ENCODE measurements around the gene SORCS2.

Gene SORCS2

DNA sequence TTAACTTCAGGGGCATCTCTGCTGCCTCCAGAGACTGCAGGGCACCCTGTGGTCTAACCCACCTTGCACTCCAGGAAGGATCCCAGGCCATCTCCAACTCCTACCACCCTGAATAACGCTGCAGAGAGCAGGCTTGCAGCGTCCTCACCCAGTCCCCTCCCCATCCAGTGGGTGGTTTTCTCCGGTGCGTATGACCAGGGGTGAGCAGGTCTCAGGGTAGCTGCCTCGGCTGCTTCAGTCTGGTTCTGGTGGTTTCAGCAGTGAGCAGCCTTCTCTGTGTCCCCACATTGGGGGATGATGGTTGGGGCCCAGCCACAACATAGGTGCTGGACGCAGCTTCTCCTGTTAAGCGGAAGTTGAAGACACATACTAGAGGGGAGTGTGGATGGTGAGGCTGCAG is 38.6 kb upstream of the SORCS2 start:
- Histone ChIP-seq H3K4me1 (ENCODE audit: insufficient read depth, low read length) (no peaks in the 10 kb centered on the region), H3K27ac (ENCODE audit: low read depth, low read length) (no peak overlapping the region), H3K27me3 (ENCODE audit: insufficient read depth, low read length) (no peaks in the 10 kb centered on the region), H3K9ac (ENCODE audit: low read depth, low read length) (no peak overlapping the region), H3K9me3 (ENCODE audit: insufficient read depth, low read depth, low read length) (no peaks in the 10 kb centered on the region), H3K36me3 (ENCODE audit: insufficient read depth, low read length) (no peaks in the 10 kb centered on the region), H3K4me3 (ENCODE audit: low read length) (no peak overlapping the region)
- WGBS: 88% methylated on average over 7 of the region's 7 CpGs

DNA sequence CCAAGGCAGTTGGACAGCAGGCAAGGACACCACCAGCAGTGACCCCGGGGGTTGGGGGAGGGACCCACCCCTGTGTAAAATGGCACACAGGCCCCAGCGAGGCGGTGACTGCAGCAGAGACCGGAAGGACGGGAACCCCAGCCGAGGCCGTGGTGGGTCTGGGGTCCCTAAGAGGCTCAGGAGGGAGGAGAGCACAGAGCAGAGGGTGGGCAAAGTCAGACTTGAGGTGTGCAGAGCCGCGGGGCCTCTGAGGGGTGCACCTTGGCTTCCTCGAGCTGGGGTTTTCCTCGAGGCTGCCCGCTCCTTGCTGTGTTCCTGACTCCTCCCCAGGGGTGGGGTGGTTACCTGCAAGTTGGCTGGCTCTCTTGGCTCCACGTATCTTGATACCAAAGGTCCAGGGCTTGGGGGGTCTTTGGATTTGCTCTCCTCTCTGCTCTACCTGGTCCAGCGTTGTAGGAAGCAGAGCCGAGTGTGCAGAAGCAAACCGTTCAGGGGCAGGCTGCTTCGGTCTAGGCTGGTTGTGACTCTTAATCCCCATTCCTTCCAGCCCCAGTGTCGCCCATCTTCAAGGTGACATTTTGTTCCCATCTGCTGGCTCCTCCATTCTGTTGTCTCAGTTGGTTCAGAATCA is 37.9 kb upstream of the SORCS2 start:
- H3K27me3 ChIP-seq (ENCODE audit: insufficient read depth, low read length): no peaks in the 10 kb centered on the region
- no peak overlapping the region for H3K27ac ChIP-seq (ENCODE audit: low read depth, low read length)
- no peak overlapping the region for H3K9ac ChIP-seq (ENCODE audit: low read depth, low read length)
- H3K4me3 ChIP-seq (ENCODE audit: low read length): no peak overlapping the region
- H3K9me3 ChIP-seq (ENCODE audit: insufficient read depth, low read depth, low read length): no peaks in the 10 kb centered on the region
- WGBS: 94% methylated on average over 18 of the region's 18 CpGs
- no peaks in the 10 kb centered on the region for H3K36me3 ChIP-seq (ENCODE audit: insufficient read depth, low read length)
- H3K4me1 ChIP-seq (ENCODE audit: insufficient read depth, low read length): no peaks in the 10 kb centered on the region

DNA sequence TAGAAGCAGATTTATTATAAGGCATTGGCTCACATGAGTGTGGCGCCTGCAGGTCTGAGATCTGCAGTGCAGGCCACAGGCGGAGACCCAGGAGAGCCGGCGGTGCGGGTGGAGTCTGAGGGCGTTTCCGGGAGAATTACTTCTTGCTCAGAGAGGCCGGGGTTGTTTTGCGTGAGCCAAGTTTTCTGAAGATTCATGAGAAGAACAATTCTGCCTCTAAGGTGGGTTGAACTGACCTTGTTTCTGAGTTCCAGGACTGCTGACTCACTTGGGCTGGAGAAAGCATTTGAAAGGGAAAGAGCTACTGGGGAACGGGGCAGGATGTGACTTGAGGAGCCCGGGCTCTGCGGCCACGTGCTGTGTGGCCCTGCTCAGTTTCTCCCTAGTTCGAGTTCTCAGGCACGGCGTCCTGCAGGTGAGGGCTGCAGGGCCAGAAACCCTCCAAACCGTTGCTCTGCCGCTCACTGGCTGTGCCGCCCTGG is 36.7 kb upstream of the SORCS2 start:
- H3K4me3 ChIP-seq (ENCODE audit: low read length): no peak overlapping the region
- H3K27ac ChIP-seq (ENCODE audit: low read depth, low read length): no peak overlapping the region
- WGBS: 83% methylated on average over 19 of the region's 19 CpGs
- H3K9me3 ChIP-seq (ENCODE audit: insufficient read depth, low read depth, low read length): no peaks in the 10 kb centered on the region
- no peaks in the 10 kb centered on the region for H3K36me3 ChIP-seq (ENCODE audit: insufficient read depth, low read length)
- H3K4me1 ChIP-seq (ENCODE audit: insufficient read depth, low read length): no peaks in the 10 kb centered on the region
- no peak overlapping the region for H3K9ac ChIP-seq (ENCODE audit: low read depth, low read length)
- H3K27me3 ChIP-seq (ENCODE audit: insufficient read depth, low read length): no peaks in the 10 kb centered on the region

DNA sequence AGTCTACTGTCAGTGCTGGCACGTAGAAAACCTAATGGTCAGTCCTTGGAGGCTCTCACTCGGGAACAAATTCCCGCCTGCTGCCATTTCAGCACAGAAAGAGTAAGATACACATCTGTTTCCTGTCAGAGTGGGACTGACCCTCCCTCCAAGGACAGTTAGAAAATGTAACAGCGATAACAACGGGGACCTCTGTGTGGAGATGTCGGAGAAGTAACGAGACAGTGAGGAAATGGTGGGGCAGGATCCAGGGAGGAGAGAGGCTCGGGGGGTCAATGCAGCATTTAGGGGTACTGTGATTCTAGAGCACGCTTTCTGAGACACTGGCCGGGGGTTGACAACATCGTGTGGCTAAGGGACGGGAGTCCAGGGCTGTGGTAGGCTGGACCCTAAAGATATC is 36.0 kb upstream of the SORCS2 start:
- no peak overlapping the region for H3K4me3 ChIP-seq (ENCODE audit: low read length)
- no peaks in the 10 kb centered on the region for H3K27me3 ChIP-seq (ENCODE audit: insufficient read depth, low read length)
- 90% methylated on average over 12 of the region's 12 CpGs for WGBS
- no peaks in the 10 kb centered on the region for H3K4me1 ChIP-seq (ENCODE audit: insufficient read depth, low read length)
- no peak overlapping the region for H3K27ac ChIP-seq (ENCODE audit: low read depth, low read length)
- no peaks in the 10 kb centered on the region for H3K36me3 ChIP-seq (ENCODE audit: insufficient read depth, low read length)
- no peak overlapping the region for H3K9ac ChIP-seq (ENCODE audit: low read depth, low read length)
- H3K9me3 ChIP-seq (ENCODE audit: insufficient read depth, low read depth, low read length): no peaks in the 10 kb centered on the region

DNA sequence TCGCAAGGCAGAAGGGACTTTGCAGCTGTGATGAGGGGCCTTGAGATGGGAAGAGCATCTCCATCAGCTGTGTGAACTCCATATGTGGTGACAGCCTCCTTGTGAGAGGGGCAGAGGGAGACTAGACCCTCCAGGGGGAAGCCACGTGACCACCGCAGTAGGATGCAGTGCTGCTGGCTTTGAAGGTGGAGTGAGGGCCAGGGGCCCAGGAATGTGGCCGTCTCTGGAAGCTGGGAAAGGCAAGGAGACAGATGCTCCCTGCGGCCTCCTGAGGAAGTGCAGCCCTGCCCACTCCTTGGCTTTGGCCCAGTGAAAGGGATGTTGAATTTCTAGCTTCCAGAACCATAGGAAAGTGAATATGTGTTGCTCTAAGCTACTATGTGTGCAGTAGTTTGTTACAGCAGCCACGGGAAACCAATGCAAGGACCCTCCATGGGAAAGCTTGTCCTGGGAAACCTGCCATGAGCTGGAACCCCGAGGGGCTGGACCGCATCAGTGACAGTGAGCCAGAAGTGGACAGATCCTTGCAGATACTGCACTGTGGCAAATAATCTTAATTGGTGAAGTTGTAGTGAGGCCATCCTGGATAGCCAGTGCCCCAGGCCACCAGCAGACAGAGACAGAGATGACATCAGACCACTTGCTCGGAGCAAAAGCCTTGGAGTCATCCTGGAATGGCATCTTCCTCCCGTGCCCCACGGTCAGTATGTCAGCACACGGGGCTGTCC is 35.4 kb upstream of the SORCS2 start:
- Histone ChIP-seq H3K27me3 (ENCODE audit: insufficient read depth, low read length) (no peaks in the 10 kb centered on the region), H3K9ac (ENCODE audit: low read depth, low read length) (no peak overlapping the region), H3K36me3 (ENCODE audit: insufficient read depth, low read length) (no peaks in the 10 kb centered on the region), H3K9me3 (ENCODE audit: insufficient read depth, low read depth, low read length) (no peaks in the 10 kb centered on the region), H3K4me3 (ENCODE audit: low read length) (no peak overlapping the region), H3K27ac (ENCODE audit: low read depth, low read length) (no peak overlapping the region), H3K4me1 (ENCODE audit: insufficient read depth, low read length) (no peaks in the 10 kb centered on the region)
- whole genome bisulfite sequencing: 68% methylated on average over 12 of the region's 12 CpGs

DNA sequence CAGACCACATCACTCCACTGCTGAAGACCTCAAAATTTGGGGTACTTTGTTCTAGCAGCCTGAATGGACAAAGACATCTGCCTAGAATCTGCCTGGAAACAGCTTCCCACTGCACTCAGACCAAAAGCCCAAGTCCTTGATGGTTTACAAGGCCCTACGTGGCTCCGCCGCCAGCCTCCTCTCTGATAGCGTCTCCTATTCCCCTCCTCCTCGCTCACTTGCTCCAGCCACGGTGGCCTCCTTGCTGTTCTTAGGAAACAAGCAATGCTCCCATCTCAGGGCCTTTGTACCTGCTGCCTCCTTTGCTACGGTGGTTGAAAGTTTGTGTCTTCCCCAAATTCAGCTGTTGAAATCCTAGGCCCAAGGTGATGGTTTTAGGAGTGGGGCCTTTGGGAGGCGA is 34.7 kb upstream of the SORCS2 start:
- 83% methylated on average over 8 of the region's 8 CpGs for WGBS
- Histone ChIP-seq H3K27me3 (ENCODE audit: insufficient read depth, low read length) (no peaks in the 10 kb centered on the region), H3K9ac (ENCODE audit: low read depth, low read length) (no peak overlapping the region), H3K36me3 (ENCODE audit: insufficient read depth, low read length) (no peaks in the 10 kb centered on the region), H3K9me3 (ENCODE audit: insufficient read depth, low read depth, low read length) (no peaks in the 10 kb centered on the region), H3K4me3 (ENCODE audit: low read length) (no peak overlapping the region), H3K27ac (ENCODE audit: low read depth, low read length) (no peak overlapping the region), H3K4me1 (ENCODE audit: insufficient read depth, low read length) (no peaks in the 10 kb centered on the region)

DNA sequence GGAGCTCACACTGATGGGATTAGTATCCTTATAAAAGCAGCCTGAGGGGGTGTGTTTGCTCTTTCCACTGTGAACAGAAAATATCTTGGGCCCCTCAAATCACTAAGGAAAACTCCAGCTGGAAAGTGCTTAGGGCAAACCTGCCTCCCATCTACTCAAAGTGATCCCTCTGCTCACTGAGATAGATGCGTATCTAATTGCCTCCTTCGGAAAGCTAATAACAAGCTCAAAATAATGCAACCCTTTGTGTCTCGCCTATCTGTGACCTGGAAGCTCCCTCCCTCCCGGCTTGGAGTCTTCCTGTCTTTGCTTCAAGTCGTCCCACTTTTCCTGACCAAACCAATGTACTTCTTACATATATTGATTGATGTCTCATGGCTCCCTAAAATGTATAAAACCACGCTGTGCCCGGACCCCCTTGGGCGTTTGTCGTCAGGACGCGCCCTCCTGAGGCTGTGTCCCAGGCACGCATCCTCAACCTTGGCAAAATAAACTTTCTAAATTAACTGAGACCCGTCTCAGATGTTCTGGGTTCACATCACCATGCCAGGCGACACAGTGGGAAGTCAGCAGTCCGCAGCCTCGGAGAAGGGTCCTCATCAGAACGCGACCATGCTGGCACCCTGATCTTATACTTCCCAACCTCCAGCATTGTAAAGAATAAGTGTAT is 34.1 kb upstream of the SORCS2 start:
- H3K9me3 ChIP-seq (ENCODE audit: insufficient read depth, low read depth, low read length): no peaks in the 10 kb centered on the region
- no peaks in the 10 kb centered on the region for H3K27me3 ChIP-seq (ENCODE audit: insufficient read depth, low read length)
- H3K27ac ChIP-seq (ENCODE audit: low read depth, low read length): no peak overlapping the region
- no peak overlapping the region for H3K4me3 ChIP-seq (ENCODE audit: low read length)
- H3K4me1 ChIP-seq (ENCODE audit: insufficient read depth, low read length): no peaks in the 10 kb centered on the region
- H3K36me3 ChIP-seq (ENCODE audit: insufficient read depth, low read length): no peaks in the 10 kb centered on the region
- 91% methylated on average over 18 of the region's 18 CpGs for WGBS
- no peak overlapping the region for H3K9ac ChIP-seq (ENCODE audit: low read depth, low read length)

DNA sequence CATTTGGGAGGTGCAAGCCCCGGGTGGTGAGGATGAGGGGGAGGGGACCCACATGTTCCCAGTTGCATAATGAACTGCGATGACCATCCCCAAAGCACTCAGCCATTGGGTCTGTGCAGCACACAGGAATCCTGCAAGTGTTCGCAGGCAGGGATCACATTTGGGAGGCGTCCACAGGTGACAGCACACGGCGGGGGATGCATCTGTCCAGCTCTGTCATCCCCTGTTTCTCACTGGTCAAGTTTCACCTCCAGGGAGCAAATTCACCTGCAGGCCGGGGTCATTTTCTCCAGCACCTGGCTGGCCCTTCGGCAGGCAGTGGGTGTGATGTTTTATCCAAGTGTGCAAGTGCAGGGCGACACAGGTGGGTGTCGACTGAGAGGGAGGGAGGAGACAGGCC is 33.3 kb upstream of the SORCS2 start:
- H3K36me3 ChIP-seq (ENCODE audit: insufficient read depth, low read length): no peaks in the 10 kb centered on the region
- WGBS: 90% methylated on average over 10 of the region's 10 CpGs

DNA sequence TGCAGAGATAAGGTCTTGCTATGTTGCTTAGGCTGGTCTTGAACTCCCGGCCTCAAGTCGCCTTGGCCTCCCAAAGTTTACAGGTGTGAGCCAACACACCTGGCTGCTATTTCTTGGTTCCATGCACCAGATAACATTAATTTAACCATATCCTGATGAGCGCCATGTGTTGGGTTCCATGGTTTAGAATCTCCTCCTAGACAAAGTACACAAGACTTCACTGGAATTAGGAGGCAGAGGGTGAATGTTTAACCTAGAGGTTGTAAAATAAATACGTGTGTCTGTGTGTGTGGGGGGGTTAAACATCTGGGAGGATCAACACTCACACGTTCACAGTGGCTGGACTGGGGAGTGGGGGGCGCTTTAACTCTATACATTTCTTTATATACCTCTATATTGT is 32.4 kb upstream of the SORCS2 start:
- 96% methylated on average over 4 of the region's 6 CpGs for WGBS
- no peak overlapping the region for H3K4me3 ChIP-seq (ENCODE audit: low read length)
- H3K27ac ChIP-seq (ENCODE audit: low read depth, low read length): no peak overlapping the region
- no peaks in the 10 kb centered on the region for H3K27me3 ChIP-seq (ENCODE audit: insufficient read depth, low read length)
- H3K9ac ChIP-seq (ENCODE audit: low read depth, low read length): no peak overlapping the region
- no peaks in the 10 kb centered on the region for H3K9me3 ChIP-seq (ENCODE audit: insufficient read depth, low read depth, low read length)
- no peaks in the 10 kb centered on the region for H3K4me1 ChIP-seq (ENCODE audit: insufficient read depth, low read length)
- H3K36me3 ChIP-seq (ENCODE audit: insufficient read depth, low read length): no peaks in the 10 kb centered on the region

More for the DNA sequence above, 33.3 kb upstream of the SORCS2 start:
- Histone ChIP-seq H3K9ac (ENCODE audit: low read depth, low read length) (no peak overlapping the region), H3K4me1 (ENCODE audit: insufficient read depth, low read length) (no peaks in the 10 kb centered on the region), H3K4me3 (ENCODE audit: low read length) (no peak overlapping the region), H3K27ac (ENCODE audit: low read depth, low read length) (no peak overlapping the region), H3K27me3 (ENCODE audit: insufficient read depth, low read length) (no peaks in the 10 kb centered on the region), H3K9me3 (ENCODE audit: insufficient read depth, low read depth, low read length) (no peaks in the 10 kb centered on the region)

DNA sequence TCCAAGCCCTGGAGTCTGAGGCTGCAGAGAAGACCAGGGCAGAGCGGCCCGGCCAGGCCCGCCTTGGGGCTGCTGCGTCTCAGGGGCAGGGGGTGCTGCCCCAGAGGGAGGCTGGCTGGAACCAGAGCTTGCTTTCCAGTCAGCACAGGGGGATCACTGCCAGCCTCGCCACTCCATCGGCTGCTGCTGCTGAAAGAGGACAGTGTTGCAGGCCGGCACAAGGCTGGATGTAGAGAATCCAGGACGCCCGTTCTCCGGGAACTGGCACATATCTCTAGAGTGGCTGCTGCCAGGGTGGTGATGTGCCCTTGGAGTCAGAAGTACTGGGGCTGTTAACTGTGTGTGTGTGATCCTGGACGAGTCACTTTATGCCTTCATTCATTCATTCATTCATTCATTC is 31.9 kb upstream of the SORCS2 start:
- Histone ChIP-seq H3K4me3 (ENCODE audit: low read length) (no peak overlapping the region), H3K36me3 (ENCODE audit: insufficient read depth, low read length) (no peaks in the 10 kb centered on the region), H3K27ac (ENCODE audit: low read depth, low read length) (no peak overlapping the region), H3K9ac (ENCODE audit: low read depth, low read length) (no peak overlapping the region), H3K9me3 (ENCODE audit: insufficient read depth, low read depth, low read length) (no peaks in the 10 kb centered on the region), H3K27me3 (ENCODE audit: insufficient read depth, low read length) (no peaks in the 10 kb centered on the region), H3K4me1 (ENCODE audit: insufficient read depth, low read length) (no peaks in the 10 kb centered on the region)
- WGBS: 93% methylated on average over 10 of the region's 11 CpGs

DNA sequence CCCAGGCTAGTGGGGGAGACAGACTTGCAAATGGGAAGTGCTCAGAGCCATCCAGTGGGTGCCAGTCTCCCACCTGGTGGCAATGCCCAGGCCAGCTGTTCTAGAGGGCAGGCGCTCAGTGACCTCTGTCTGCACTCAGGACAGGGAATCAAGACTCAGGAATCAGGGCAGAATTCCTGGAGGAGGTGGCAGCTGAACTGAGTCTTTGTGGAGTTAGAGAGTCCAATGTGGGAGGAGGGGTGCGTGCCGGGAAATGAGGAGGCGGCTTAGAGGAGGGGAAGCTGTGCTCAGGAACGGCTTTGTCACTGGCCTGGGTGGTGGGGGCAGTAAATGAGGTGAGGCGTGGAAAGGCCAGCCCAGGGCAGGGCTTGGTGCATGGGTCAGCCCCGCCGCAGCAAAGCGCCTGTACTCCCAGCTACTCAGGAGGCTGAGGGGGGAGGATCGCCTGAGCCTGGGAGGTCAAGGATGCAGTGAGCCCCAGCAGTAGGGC is 31.3 kb upstream of the SORCS2 start:
- H3K27me3 ChIP-seq (ENCODE audit: insufficient read depth, low read length): no peaks in the 10 kb centered on the region

More for the DNA sequence above, 31.3 kb upstream of the SORCS2 start:
- H3K36me3 ChIP-seq (ENCODE audit: insufficient read depth, low read length): no peaks in the 10 kb centered on the region
- H3K4me3 ChIP-seq (ENCODE audit: low read length): no peak overlapping the region
- 90% methylated on average over 10 of the region's 10 CpGs for WGBS
- H3K9ac ChIP-seq (ENCODE audit: low read depth, low read length): no peak overlapping the region
- H3K9me3 ChIP-seq (ENCODE audit: insufficient read depth, low read depth, low read length): no peaks in the 10 kb centered on the region
- no peaks in the 10 kb centered on the region for H3K4me1 ChIP-seq (ENCODE audit: insufficient read depth, low read length)
- no peak overlapping the region for H3K27ac ChIP-seq (ENCODE audit: low read depth, low read length)

All from HUES64 (cell line).